ENCODE results near the gene TMEM250. TPM values are rescaled to one million over a fixed set of nuclear protein-coding genes. Genes with fewer than 3 reads are reported as not detected.

The TMEM250 gene
- total and polyA plus RNA-seq, 10 donors, result 10.7 to 31.3 (median 25.8) TPM

DNA sequence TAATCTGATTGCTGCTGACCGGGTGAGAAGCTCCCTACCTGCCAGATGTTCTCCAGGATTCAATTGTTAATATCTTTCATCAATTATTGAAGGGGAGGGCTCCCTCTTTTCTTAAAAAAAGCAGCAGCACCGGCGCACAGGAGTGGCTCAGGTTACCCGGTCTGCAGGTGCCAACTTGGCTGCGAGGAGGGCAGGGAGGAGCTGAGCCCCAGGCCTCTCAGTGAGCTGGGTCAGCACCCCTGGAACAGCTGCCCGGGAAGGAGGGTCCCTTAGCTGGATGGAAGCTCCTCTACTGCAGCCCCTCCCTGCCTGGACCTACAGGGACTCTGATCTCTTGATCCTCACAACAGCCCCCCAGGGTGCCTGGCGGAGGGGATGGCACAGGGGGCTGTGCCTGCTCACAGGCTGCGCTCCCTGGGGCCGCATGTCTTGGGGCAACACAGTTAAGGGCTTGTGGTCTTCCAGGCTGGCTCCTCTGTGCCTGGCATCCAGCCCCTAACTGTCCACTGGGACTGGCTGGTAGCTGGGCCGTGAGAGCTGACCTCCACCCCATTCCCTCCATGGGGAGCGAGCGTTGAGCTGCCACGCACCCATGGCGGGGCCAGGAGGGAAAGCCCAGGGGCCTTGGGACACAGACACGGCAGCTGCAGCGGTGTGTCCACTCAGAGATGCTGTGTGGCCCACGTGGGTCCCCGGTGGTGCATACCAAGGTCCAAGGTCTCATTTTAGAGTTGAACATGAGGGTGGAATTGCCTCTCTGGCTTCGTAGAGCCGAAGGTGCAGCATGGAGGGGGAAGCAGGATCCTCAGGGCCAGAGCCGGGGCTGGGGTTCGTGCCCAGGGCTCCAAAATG, 28.6 kb upstream of the TMEM250 start:
- Histone ChIP-seq H3K27me3 (replicated peaks in 1 of 7) (peaks cover 0 to 68% (median 44%) of the 10 kb centered on the region in 7 donors), H3K27ac (no peak overlapping the region), H3K36me3 (no peaks in the 10 kb centered on the region), H3K9me3 (no peaks in the 10 kb centered on the region), H3K4me1 (no peaks in the 10 kb centered on the region), H3K4me3 (no peak overlapping the region)
- 68 to 79% (median 74%) methylated on average over 20 to 22 of the region's 22 CpGs for WGBS, 5 donors
- no peak for DNase-seq
- TF ChIP-seq, protein P1, sequence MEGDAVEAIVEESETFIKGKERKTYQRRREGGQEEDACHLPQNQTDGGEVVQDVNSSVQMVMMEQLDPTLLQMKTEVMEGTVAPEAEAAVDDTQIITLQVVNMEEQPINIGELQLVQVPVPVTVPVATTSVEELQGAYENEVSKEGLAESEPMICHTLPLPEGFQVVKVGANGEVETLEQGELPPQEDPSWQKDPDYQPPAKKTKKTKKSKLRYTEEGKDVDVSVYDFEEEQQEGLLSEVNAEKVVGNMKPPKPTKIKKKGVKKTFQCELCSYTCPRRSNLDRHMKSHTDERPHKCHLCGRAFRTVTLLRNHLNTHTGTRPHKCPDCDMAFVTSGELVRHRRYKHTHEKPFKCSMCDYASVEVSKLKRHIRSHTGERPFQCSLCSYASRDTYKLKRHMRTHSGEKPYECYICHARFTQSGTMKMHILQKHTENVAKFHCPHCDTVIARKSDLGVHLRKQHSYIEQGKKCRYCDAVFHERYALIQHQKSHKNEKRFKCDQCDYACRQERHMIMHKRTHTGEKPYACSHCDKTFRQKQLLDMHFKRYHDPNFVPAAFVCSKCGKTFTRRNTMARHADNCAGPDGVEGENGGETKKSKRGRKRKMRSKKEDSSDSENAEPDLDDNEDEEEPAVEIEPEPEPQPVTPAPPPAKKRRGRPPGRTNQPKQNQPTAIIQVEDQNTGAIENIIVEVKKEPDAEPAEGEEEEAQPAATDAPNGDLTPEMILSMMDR (IDR thresholded peaks at IDR 0.05 in 8 of 11, conservative IDR thresholded peaks at IDR 0.05 in 3 of 11), result no peak
- TF ChIP-seq POLR2AphosphoS5 (IDR thresholded peaks at IDR 0.05) (no peak), POLR2A (IDR thresholded peaks at IDR 0.05) (no peak)
- intact Hi-C loops (cut with DNase I; ENCODE audit: low total_unique reads), result no loop called here

DNA sequence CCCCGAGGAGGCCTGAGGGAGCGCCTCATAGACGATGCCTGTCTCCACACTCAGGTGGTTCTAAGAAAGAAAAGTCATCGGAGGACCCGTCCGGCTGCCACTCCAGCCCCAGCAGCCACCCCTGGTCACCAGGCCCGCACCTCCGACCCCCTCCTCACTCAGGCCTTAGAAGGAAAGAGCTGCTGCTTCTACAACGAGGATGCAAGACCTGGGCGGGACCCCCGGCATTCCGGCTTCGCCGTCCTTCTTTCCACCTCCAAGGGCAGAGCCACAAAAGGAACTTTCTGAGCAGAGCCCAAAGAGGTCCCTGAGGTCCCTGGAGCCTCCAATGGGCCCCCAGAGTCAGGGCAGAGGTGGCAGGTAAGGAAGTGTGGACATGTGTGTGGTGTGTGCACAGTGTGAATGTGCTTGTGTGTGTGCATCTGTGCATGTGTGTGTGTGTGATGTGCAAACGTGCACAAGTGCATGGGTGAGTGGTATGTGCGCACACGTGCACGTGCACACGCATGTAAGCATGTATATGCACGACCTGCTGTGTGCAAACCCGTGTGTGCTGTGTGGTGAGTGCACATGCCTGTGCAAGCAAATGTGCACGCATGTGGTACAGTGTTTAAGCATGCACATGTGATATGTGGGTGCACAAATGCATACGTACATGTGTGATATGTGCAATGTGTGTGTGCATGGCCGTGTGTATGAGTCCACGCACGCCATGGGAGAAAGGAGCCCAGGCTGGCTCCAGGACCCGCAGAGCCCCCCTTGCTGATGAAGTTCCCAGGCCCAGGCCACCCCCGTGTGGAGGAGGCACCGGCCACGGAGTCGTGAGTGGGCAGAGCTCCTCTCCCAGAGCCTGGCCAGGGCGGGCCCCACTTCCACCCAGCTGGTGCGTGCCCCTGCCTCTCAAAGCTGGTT, 27.7 kb upstream of the TMEM250 start:
- no peaks in the 10 kb centered on the region for H3K36me3 ChIP-seq
- H3K27ac ChIP-seq, result no peak overlapping the region
- TF ChIP-seq, protein P1 (IDR thresholded peaks at IDR 0.05 in 8 of 11, conservative IDR thresholded peaks at IDR 0.05 in 3 of 11), result no peak
- TF ChIP-seq POLR2AphosphoS5 (IDR thresholded peaks at IDR 0.05), result no peak
- TF ChIP-seq POLR2A (IDR thresholded peaks at IDR 0.05), result no peak
- 69 to 81% (median 73%) methylated on average over 27 to 33 of the region's 33 CpGs for WGBS, 5 donors
- DNase-seq, result no peak
- H3K27me3 ChIP-seq (replicated peaks in 1 of 7), result peaks cover 0 to 77% (median 44%) of the 10 kb centered on the region in 7 donors
- no peak overlapping the region for H3K4me3 ChIP-seq
- H3K4me1 ChIP-seq, result no peaks in the 10 kb centered on the region
- H3K9me3 ChIP-seq, result no peaks in the 10 kb centered on the region
- intact Hi-C loops (cut with DNase I; ENCODE audit: low total_unique reads), result no loop called here

DNA sequence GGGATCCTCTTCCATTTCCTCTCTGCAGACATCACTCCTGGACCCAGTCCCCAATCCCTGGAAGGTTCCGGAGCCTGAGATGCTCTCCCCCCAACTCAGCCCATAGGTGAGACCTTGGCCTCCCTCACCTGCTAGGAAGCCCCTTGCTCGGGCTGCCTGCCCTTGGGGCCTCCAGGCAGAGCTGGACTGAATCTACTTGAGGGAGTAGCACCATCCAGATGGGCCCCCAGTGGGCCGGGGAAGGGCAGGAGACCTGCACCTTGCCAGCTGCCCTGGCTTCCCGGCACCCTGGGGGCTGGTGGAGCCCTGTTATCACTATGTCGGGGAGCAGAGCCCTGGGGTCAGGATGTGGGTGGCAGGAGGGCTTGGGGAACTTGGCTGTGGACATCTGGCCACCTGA, 26.9 kb upstream of the TMEM250 start:
- DNase-seq, result no peak
- Histone ChIP-seq H3K4me3 (no peak overlapping the region), H3K27ac (no peak overlapping the region), H3K9me3 (no peaks in the 10 kb centered on the region), H3K27me3 (replicated peaks in 1 of 7) (peaks cover 0 to 77% (median 44%) of the 10 kb centered on the region in 7 donors), H3K4me1 (no peaks in the 10 kb centered on the region), H3K36me3 (no peaks in the 10 kb centered on the region)
- TF ChIP-seq, protein P1 (IDR thresholded peaks at IDR 0.05 in 8 of 11, conservative IDR thresholded peaks at IDR 0.05 in 3 of 11), result no peak
- TF ChIP-seq POLR2A (IDR thresholded peaks at IDR 0.05) (no peak), POLR2AphosphoS5 (IDR thresholded peaks at IDR 0.05) (no peak)
- 53 to 78% (median 69%) methylated on average over 3 to 5 of the region's 5 CpGs for WGBS, 5 donors
- intact Hi-C loops (cut with DNase I; ENCODE audit: low total_unique reads), result no loop called here
